Renal pelvis (tissue), 4 donors: Measurements from ENCODE around the gene KIF1B. TPM values are rescaled to one million over a fixed set of nuclear protein-coding genes. Genes with fewer than 3 reads are reported as not detected.
"Not testable (repeated sequence)": the region's sequence is repeated elsewhere in the genome, so short reads cannot be mapped to it uniquely, and the experiment has no call there.

Experiments
- DNase-seq: peaks from one replicate; pipeline ENCODE4 v3.0.0-alpha.2; 2013
- polyA plus RNA-seq, 3 donors: library from polyadenylated mRNA; unstranded; fragments of 120-200 nt; gene quantifications; one replicate each; pipeline ENCODE4 v1.2.1, GENCODE V29; 2013; ENCODE audit not compliant: insufficient read length in 3 of 3

The KIF1B gene
- polyA plus RNA-seq, 3 donors, result 39.8 to 53.0 (median 51.9) TPM

DNA sequence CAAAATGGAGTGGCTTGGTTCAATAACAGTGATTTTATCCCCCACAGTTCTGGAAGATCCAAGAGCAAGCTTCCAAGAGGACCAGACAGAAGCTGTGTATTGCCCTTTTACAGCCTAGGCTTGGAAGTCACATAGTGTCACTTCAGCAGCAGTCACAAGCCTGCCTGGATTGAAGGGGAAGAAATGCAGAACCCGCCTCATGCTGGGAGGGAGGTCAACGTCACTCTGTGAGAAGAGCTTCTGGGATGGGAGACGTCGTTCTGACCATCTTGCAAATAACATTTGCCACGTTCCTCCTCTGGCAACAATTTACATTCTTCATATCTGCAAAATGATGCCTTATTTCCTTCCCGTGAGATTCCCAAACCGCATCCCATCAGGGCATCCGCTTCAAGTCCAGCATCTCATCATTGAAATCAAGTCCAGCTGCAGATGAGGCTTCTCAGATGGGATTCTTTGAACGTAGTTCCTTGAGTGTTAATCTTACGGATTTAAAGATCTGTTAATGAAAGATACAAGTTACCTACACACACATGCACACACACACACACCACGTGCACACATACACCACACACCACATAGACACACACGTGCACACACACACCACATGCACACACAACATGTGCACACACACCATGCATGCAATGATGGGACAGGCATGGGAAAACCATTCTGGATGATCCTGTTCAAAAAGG is 23.9 kb upstream of the KIF1B start:
- no peak for DNase-seq

DNA sequence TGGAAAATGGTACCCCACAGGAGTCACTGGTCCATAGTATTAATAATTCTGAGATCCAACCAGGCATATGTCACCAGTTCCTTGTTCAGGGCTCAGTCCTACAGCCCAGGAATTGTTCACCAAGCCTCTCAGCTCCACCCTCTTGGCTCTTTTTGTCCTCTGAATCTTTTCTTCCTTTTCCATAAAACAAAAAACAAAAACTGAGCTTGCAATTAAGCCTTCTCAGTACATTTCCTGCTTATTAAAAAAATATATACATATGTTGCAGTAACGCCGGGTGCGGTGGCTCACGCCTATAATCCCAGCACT is 23.4 kb upstream of the KIF1B start:
- DNase-seq, result no peak

DNA sequence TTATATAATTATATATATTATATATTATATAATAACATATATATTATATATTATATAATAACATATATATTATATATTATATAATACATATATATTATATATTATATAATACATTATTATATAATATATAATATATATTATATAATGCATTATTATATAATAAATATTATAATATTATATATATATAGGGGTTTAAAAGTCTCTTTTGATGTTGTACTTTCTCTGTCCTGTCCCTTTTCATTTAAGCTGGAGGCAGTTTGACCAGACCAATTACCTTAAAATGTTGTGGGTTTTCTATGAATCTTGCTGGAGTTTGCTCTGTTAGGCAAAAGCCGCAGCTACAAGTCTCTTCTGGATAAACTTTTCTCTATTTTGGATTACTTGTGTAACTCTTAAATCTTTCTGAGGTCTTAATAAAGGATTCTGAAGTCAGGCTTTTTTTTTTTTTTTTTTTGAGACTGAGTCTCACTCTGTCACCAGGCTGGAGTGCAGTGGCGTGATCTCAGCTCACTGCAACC is 22.2 kb upstream of the KIF1B start:
- DNase-seq, result no peak

DNA sequence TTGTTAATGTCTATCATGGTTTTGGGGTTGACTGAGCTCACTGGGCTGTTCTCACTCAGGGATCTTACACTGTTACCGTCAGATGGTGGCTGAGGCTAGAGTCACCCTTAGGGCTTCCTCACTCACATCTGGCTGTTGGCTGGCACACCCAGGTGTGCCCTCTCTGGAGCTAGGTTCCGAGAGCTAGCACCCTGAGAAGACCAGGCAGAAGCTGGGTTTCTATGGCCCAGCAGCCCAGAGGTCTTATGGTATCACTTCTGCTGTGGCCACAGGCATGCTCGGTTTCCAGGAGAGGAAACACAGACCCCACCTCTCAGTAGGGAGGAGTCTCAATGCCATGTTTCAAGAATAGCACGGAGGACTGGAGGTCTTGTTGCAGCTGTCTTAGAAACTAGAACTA is 20.7 kb upstream of the KIF1B start:
- no peak for DNase-seq

DNA sequence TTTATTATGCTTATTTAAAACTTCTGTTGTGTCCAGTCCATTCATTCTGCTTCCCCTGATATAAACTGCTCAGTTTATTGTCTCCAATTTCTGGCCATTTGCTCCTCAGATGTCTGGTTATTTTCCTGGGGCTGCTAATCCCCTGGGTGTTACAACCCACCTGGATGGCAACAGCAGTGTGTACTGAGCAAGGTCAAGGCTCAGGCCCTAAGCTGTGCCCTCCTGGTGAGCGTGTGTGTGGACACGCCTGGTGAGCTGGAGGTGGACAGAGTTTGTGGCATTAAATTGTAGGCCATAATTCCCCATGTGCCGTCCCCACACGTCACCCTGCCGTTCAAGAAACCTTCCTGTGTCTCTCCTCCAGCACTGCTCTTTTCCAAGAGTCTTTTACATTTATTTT is 18.1 kb upstream of the KIF1B start:
- no peak for DNase-seq

DNA sequence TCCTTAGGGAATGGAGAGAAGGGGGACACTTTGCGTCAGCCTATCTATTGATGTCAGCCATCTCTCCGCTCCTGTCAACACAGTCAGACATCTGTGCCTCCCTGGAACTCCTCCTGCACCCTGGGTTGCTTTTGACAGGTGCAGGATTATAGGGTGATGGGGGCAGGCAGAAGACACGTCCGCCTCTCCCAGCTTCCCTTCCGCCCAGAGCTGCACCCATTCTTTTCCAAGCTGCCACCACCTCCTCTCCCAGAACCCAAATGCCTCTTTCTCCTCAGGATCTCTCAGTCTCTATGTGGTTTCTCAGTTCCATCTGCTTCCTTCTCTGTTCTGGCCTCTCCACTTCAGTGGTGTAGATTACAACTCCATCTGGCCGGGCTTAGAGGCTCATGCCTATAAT is 17.1 kb upstream of the KIF1B start:
- no peak for DNase-seq

DNA sequence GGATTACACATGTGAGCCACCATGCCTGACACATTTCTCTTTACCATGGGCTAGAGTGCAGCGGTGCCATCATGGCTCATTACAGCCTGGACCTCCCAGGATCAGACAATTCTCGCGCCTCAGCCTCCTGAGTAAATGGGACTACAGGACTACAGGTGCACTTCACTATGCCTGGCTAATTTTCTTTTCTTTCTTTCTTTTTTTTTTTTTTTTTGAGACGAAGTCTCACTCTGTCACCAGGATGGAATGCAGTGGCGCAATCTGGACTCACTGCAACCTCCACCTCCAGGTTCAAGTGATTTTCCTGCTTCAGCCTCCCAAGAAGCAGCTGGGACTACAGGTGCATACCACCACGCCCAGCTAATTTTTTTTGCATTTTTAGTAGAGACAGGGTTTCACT is 14.8 kb upstream of the KIF1B start:
- DNase-seq, result no peak

DNA sequence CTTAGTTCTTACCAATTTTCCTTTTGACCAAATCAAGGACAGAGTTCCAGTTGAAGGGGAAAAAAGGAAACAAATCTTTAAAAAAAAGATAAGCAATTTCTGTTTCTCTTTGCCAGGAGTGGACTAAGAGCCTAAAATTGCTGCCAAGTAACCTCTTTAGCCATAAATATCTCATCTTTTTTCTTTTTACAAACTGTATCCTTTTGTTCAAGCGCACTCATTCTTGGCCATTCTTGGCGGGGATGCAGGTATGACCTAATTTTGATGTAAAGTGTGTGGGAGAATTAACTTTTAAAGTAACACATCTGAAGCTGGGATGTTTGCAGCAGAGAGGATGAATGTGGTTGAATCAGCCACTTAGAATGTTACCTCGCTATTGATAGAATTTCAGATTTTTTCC is 13.4 kb upstream of the KIF1B start:
- no peak for DNase-seq

DNA sequence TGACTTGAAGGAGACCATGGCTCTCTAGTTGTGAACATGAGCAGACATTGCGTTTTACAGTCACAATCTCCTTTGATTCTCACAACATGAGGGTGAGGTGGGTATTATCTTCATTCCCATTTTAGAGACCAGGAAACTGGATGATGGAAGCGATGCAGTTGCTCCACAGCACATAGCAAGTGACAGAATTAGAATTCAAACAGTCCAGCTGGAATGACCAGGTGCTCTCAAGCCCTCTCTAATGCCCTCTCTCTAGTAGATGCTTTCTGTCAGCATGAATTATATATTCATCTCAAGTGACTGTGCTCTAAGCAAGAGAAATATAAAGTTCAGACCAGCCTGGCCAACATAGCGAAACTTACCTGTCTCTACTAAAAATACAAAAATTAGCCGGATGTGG is 9.8 kb upstream of the KIF1B start:
- no peak for DNase-seq

DNA sequence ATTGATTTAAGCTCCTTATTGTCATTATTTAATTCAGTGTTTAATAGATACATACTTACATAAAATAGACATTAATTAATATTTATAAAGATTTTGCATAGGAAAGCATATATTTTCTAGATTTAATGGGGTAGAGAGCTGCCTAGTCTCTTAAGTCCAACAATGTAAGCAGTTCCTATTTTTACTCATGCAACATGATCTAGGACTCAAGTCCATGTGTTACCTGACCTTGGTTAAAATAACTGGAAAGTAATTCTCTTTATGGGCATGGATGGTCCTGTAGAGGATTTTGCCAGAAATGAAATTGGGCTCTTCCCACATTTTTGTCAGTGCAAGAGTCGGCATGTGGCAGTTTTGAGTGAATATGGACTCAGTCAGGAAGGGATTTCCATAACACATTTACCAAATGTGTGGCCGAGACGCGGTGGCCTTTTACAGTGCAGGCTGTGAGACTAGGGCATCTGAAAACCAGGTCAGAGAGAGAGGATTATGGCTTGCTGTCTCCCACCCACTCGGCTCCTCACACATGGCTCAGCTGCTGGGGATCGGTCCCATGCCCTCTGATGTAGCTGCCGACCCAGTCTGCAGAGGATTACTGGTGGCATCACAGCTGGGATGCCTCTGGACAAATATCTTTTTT is 6.2 kb upstream of the KIF1B start:
- DNase-seq, result no peak

DNA sequence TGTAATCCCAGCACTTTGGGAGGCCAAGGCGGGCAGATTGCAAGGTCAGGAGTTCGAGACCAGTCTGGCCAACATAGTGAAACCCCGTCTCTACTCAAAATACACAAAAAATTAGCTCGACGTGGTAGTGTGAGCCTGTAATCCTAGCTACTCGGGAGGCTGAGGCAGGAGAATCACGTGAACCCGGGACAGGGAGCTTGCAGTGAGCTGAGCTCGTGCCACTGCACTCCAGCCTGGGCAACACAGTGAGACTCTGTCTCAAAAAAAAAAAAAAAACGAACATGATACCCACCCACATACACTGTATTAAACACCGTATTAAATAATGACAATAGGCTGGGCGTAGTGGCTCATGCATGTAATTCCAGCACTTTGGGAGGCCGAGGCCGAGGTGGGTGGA is 5.2 kb upstream of the KIF1B start:
- not testable (repeated sequence) for DNase-seq

DNA sequence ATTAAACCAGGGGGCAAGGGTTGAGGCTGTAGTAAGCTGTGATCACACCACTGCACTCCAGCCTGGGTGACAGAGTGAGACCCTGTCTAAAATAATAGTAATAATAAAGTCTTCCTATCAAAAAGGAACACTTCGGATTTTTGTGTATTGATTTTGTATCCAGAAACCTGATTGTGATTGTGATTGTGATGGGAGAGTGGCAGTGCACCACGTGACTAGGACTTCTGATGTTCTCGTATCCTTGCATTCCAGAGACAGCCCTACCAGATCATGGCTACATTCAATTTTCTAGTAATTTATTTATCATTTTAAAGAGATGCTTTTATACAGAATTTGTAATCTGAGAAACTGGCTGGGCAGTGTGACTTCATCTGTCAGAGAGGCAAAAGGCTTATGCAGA is 2.6 kb upstream of the KIF1B start:
- DNase-seq, result no peak

DNA sequence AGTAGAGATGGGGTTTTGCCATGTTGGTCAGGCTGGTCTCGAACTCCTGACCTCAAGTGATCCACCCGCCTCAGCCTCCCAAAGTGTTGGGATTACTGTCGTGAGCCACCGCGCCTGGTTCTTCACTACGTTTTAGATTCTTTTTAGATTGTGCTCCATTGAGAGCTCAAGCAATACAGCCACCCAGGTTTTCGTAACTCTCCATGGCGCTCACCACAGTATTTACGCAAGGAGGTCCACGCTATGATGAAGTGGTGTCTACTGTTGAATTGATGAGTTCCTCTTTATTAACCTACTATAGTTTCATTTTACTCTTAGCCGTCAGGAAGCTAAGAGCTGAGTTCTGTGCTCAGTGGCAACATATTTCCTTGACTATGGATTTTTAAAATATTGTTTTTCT is 1.8 kb upstream of the KIF1B start:
- no peak for DNase-seq

DNA sequence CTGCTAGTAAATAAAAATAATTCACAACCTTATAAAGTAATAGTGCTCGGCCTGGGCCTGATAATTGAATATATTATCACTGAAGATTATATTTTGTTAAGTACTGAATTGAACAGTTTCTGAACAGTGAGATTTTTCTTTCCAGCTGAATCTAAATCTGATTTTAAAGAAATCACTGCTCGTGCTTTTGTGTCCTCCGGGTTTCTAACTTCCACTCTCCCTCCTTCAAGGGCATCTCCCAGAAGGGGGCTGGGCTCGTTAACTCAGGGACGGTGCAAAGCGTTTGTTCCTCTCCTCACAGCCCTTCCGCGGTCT is 823 bp upstream of the KIF1B start:
- no peak for DNase-seq

DNA sequence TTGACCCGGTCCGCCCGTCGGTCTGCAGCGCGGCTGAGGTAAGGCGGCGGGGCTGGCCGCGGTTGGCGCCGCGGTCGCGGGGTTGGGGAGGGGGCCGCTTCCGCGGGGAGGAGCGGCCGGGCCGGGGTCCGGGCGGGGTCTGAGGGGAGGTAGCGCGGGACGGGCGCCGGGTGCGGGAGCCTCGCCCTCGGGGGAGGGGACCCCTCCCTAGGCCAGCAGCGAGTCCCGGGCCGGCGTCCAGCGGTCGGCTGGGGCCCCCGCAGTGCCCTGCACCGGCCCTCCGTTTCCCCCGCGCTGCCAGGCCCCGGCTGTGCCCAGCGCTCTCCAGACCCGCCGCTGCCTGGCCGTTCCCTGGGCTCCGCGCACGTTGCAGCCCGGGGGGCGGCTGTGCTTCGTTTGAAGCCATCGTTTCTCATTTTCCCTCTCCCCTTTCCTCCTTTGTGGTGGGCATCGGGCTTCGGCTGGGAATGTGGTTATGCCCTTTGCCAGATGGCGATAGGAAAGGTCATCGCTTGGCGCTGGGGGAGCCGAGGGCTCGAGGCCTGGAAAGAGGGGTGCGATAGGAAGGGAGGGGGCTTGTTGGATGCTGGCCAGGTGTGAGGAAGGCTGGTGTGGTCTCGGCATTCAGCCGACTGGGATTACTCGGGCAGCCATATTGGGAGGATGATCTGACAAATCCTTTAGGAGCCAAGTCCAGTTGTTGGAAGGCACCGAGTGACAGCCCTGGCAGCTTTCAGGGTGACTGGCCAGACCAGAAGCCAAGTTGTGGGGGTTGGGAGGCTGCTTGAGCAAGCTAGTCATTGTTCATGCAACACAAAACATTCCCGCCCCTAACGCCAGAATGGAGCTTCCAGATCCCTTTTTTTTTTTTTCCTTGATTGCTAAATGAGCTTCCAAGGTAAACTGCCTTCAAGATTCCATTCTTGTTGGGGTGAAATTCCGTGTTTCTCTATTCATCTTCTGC is 753 bp downstream of the KIF1B start:
- peak; percentile 82 for DNase-seq

DNA sequence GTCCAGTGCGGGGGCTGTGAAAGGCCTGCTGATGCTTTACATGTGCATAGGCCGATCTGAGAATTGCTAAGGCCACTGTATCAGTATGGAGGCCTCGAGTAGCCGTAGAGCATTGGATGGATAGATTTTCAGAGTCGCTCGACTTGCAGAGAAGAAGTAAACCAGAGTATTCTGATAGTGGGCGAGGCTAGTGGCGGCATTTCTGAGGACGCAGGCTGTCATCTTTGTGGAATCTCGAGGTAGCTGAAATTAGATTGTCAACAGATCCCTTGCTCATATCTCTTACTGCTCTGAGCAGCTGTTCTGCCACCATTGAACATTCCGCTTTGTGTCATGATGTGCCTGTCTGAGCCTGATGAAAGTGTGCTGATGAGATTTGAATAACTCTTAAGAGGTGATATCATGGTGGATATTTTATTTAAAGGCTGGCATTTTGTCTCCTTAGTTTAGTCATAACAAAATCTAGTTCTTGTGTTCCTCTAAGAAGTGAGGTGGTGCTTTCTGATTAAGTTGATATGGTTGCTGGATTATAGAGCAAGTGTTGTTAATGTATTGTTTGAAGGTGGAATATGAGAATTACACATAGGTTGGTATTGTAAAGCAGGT is 1.5 kb downstream of the KIF1B start:
- peak; percentile 40 for DNase-seq

DNA sequence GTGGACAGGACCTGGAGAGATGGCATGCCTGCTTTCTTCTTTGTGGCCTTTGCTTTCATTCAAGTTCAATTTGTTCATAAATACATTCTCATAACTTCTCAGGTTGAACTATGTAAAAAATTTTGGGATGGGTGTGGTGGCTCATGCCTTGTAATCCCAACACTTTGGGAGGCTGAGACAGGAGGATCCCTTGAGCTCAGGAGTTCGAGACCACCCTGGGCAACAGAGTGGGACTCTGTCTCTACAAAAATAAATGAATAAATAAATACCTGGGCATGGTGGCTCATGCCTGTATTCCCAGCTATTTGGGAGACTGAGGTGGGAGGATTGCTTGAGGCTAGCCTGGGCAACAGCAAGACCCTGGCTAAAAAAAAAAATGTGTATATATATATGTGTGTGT is 2.1 kb downstream of the KIF1B start:
- no peak for DNase-seq

DNA sequence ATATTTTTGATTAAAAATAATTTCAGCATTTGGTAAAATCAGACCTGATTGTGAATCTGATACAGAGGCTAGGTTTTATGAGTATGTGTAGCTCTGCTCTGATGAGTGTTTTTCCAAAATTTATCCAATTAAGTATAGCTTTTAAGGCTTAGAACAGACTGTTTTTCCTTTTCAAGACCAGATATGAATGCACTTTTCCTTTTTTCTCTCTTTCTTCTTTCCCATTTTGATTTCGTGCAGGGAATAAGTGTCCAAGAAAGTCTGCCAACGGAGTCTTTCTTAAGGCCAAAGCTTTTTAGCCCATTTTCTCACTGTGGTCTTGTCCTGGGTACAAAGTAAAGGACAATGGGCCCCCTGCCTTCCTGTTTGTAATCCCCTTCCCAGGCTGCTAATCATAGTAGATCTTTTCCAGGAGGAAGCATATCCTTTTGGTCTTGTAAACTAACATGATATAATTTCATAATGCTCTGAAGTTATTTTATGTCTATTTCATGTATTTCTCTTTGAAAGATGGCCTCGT is 2.9 kb downstream of the KIF1B start:
- DNase-seq, result no peak

DNA sequence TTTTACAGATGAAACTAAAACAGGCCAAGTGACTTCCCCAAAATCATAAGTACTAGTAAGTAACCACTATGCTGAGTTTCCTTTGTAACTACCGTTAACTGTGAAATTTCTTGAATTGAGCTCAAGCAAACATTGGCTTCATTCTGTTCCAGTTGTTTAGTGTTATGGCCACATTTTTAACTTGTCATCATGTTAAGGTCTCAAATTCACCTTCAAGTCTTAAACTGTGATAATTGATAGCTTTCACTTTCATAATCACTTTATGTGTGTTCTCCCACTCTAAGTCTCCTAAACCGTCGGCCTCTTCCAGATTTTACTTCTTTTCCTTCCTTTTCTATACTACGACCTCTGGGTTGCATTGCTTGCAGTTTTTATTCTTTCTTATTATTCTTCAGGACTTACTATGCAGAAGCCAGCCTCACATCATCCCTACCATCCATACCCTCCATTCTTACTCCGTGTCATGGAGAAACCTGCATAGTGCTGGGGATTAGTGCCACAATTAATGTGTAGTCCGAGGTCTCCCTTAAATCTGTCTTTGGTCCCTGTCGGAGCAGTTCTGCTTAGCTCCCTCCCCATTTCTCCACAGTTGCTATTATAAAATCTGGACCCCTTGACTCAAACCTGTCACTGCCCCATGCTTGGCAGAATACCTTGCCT is 5.8 kb downstream of the KIF1B start:
- DNase-seq, result no peak

DNA sequence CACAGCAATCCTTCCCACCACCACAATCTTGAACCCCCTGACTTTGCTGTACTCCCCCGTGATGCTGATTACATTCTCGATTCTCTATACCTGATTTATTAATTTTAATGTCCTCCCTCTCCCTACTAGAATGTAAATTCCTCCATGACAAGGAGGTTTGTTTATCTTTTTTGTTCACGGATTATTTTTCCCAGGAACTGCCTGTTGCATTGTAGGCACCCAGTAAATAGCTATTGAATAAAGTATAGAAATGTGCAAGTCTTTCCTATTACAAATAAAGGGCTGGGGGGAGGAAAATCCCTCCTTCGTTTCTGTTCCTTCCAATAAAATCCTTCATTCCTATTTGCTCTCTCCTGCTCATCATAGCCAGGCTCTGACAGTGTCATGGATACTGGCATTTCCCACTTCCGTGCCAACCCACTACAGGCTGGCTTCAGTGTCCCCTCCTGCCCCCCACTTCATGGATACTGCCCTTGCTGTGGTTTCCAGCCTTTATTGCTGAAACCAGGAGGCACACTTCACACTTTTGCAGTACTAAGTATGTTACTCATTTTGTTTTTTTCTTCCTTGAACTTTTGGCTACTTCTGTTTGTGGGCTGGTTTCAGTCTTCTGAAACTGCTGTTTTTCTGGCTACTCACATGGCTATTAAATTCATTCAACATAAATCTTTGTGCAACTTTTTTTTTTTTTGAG is 7.5 kb downstream of the KIF1B start:
- no peak for DNase-seq

DNA sequence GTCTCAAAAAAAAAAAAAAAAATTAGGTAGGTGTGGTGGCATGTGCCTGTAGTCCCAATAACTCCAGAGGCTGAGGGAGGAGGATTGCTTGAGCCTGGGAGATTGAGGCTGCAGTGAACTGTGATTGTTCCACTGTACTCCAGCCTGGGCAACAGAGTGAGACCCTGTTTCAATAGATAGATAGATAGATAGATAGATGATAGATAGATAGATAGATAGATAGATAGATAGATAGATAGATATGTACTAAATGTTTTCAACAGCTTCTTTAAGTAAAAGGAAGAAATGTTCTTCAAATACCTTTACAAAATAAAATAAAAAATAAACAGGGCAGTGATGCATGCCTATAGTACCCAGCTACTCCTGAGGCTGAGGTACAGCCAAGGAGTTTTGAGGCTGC is 9.8 kb downstream of the KIF1B start:
- no peak for DNase-seq
